LoVo (cell line): ENCODE data around the gene TFF3.

ENCODE experiments used
- DNase-seq: peaks from one replicate; pipeline ENCODE4 v3.0.0-alpha.2; 2016; ENCODE audit warnings: low spot score

Gene TFF3

GRCh38 chr21:42289926-42290325, 25.3 kb downstream of the TFF3 start:
- no peak for DNase-seq

DNA sequence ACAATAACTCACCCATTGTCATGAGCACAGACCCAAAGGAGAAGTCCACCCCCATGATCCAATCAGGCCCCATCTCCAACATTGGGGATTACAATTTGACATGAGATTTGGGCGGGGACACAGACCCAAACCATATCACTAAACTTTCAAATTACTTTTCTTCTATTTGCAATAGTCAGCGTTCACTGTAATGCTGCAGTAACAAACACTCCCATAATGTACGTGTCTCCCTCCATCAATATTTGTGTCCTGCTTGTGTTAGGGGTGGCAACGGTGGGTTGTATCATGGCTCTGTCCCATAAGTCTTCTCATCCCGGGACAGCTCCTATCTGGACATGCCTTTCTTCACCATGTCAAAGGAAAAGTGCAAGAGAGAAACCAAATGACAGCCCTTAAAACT, 26.2 kb downstream of the TFF3 start:
- DNase-seq, result no peak

GRCh38 chr21:42287193-42288083, 27.8 kb downstream of the TFF3 start:
- no peak for DNase-seq

- no peak for DNase-seq
These were observed 28.8 kb downstream of the TFF3 start for GRCh38 chr21:42286416-42286815.

DNA sequence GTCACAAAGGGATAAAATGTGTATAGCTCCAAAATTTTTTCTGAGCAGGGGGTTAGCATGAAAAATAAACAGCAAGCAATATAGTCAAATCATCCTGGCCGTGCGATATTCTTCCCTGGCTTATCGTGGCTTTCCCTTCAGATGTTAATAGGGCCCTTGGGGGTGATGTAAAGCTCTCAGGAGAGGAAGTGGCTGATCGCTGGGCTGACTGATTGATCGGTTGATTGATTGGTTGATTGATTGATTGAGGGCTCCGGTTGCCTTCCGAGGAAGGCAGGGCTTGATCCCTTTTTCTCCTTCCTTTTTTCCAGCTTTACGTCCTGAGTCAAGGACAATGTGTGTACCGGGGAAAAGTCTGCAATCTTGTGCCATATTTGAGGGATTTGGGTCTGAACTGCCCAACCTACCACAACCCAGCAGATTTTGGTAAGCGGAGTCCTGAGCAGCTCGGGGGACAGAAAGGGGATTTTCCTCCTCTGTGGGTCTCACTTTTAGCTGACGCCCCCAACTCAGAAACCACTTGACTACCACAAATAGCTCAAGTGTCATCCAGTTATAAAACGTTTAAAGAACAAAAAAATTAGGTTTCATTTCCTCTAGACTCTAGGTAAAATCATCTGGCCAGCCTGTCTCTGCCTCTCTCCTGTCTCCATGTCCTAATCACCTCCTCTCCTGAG, 29.5 kb downstream of the TFF3 start:
- no peak for DNase-seq

- no peak for DNase-seq
These were observed 32.5 kb downstream of the TFF3 start for GRCh38 chr21:42282715-42283114.

GRCh38 chr21:42282021-42282420, 33.2 kb downstream of the TFF3 start:
- DNase-seq, result no peak

GRCh38 chr21:42281181-42281680, 34.0 kb downstream of the TFF3 start:
- DNase-seq, result no peak

DNA sequence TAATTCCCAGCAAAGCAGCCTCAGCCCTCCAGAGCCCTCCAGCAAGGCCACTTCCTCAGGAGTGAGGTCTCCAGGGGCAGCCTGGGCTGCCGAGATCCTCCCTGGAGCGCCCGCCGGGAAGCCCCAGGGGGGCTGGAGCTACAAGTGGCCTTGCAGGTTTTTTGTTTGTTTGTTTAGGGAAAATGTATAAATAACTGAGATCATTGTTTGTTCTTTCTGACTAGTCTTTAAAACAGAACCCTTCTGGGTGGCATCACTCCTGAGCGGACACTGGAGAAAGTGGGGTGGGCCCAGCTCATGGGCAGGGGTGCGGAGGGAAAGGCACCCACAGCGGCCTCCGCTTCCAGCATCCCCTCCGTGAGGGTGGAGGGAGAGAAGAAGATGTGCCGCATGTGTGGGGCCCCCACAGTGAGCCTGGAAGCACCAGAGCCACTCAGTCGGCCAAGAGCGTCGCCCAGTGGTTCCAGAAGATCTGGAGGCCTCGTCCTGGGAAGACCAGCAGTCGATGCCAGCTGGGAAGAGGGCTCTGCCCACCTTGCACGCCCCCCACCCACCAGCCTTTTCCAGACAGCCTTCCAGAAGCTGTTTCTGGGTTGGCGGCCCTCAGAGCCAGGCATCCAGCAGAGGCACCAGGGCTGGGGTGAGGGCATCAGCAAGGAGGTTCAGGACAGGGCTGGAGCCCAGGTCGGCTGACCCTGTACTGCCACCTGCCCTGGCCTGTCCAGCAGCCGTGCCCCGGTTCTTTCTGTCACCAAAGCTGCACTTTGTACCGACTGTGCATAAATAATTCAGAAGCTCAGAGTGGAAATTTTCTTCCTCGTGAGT, 34.6 kb downstream of the TFF3 start:
- DNase-seq, result no peak

GRCh38 chr21:42279888-42280287, 35.3 kb downstream of the TFF3 start:
- DNase-seq, result no peak

- no peak for DNase-seq
These were observed 35.8 kb downstream of the TFF3 start for GRCh38 chr21:42279341-42279871.

DNA sequence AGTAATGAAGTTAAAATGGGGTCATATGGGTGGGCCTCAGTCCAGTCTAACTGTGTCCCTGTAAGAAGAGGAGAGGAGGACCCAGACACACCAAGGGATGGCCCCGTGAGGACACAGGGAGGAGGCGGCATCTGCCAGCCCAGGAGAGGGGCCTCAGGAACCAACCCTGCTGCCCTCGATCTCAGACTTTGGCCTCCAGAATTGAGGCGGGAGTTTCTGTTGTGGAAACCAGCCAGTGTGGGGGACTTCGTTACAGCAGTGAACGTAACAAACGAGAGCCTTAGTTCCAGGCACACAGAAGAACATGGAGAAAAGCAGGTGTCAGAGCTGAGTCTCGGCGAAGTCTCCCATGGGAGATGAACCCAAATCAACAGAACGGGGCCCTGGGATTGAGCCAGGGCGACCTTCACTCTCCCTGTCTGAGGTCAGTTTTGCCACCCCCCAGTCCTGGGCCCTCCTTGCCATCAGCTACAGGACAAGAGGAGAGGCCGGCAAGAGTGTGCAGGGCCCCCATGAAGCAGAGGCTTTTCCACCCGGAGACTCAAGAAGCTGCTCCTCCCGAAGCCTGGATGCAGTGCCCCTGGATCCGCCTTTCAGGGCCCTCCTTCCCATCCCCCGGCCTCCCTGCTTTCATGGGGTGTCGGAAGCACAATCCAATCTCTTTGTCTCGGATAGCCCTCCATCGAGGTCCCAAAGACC, 36.6 kb downstream of the TFF3 start:
- DNase-seq, result no peak

- no peak for DNase-seq
These were observed 37.6 kb downstream of the TFF3 start for GRCh38 chr21:42277593-42277992.

- no peak for DNase-seq
These were observed 38.6 kb downstream of the TFF3 start for GRCh38 chr21:42276526-42277154.

DNA sequence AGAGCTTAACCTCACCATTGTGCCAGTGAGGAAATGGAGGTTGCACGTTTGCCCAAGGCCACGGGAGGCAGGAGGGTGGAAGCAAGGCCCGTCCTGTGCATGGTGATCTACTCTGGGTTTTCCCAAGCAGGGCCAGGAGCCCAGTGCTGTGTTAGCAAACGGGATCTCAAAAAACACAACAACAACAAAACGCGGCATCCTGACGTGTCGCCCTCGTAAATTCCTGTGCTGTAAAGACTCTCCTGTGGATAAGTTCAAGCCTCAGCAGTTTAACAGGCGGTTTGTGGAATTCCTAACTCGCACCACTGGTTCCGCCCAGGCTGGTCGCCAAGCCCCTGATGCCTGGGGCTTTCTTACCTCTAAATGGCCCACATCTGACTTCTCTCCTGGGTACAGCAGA, 39.1 kb downstream of the TFF3 start:
- DNase-seq, result peak; percentile 14

- no peak for DNase-seq
These were observed 42.1 kb downstream of the TFF3 start for GRCh38 chr21:42272984-42273600.

- no peak for DNase-seq
These were observed 42.9 kb downstream of the TFF3 start for GRCh38 chr21:42272109-42272962.

- no peak for DNase-seq
These were observed 44.1 kb downstream of the TFF3 start for GRCh38 chr21:42271065-42271464.

- no peak for DNase-seq
These were observed 45.8 kb downstream of the TFF3 start for GRCh38 chr21:42269386-42269785.
